Suppressor macrophage treated with lipopolysaccharide for 1 hour (primary cell): ENCODE results near the gene TLE1.

Experiments
- DNase-seq, 3 donors: peaks; one replicate each; pipeline ENCODE4 v3.0.0-alpha.2; 2020 to 2022

Gene TLE1

DNA sequence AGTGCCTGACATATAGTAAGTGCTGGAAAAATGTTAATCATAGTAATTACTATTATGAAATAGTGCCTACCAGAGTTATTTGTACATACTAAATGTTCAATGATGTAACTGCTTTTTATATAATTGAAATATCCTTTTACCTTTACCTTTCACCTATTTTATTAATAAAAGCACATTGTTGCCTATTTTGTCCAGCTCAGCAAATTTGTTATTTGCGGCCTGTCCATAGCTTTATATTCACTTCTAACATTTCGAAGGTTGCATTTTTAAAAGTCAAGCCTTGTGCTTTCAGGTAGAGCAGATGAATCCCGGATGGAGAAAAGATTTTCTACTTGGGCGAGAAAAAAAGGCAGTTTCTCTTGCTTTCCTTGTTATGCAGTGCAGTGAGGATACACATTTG, 119.3 kb downstream of the TLE1 start:
- DNase-seq = no peak

- DNase-seq = no peak
Measured at GRCh38 chr9:81566074-81566698, 123.2 kb downstream of the TLE1 start.

DNA sequence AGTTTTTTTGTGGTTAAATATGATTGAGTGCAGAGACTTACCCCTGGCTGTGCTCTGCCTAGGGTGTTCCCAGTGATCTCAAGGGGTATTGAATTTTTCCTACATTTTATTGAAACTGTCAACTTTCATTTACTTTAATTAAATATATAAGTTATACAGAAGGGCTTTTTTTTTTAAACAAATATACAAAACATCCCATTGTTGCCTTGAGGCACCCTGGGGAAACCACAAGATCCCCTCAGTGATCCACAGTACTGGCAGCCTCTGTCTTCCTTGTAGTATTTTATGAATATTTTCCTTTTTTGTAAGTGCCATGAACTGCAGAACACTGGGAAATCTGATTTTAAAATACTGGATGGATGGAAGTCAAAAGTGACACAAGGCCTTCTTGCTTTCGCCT, 123.7 kb downstream of the TLE1 start:
- DNase-seq = no peak

- no peak for DNase-seq
Measured at GRCh38 chr9:81565144-81565543, 124.2 kb downstream of the TLE1 start.

DNA sequence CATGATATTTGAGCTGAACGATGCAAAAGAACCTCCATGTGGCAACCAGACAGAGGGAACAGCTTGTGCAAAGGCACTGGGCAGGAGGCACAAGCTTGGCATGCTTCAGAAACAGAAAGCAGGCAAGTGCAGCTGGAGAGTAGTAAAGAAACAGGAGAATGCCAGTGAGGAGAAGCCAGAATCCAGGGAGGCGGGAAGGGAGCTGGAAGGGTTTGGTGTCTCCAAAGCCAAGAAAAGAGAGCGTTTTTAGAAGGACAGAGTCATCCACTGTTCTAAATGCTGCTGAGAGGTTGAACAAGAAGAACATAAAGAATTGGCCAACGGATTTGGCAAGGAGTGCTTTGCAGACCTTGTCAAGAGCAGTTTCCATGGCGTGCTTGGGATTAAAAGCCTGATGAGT, 124.7 kb downstream of the TLE1 start:
- no peak for DNase-seq

GRCh38 chr9:81563739-81564138, 125.6 kb downstream of the TLE1 start:
- no peak for DNase-seq

DNA sequence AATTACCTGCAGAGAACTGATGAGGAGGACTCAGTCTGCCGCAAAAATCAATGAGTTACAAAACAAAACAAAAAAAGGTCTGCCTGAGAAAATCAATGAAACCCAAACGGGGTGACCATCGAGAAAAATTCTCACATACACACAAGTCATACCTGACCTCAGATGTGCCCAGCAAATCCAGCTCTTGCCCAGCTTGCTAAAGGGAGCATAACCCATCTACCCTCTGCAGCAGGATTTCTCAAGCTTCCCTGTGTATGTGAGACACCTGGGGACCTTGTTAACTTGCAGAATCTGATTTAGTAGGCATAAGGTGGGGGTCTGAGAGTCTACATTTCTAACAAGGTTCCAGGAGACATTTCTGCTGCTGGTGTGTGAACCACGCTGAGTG, 126.3 kb downstream of the TLE1 start:
- DNase-seq = no peak

- DNase-seq = peak; percentile 25 to 44 (median 37)
Measured at GRCh38 chr9:81562231-81563019, 126.9 kb downstream of the TLE1 start.

- DNase-seq = peak; percentile 30 to 43 (median 34)
Measured at GRCh38 chr9:81560851-81561732, 128.3 kb downstream of the TLE1 start.

- DNase-seq = no peak
Measured at GRCh38 chr9:81559709-81560108, 129.6 kb downstream of the TLE1 start.

DNA sequence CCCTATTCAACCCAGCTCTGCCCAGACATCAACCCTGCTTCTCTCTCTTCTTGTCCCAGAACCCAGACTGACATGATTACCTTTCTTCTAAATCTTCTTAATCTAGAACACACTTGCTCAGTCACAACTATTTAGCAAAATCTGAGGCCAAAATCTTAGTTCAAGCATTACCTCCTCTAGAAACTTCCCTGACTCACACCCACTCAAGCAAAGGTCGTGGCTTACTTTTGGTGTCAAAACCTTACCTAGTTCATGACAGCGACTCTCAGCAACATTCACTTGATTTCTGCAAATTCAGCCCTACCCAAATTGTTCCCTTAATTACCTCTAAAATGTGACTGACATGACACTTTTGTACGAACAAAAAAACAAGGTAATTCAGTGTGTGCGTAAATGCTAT, 130.2 kb downstream of the TLE1 start:
- DNase-seq = no peak

- DNase-seq = no peak
Measured at GRCh38 chr9:81558091-81558830, 131.1 kb downstream of the TLE1 start.

DNA sequence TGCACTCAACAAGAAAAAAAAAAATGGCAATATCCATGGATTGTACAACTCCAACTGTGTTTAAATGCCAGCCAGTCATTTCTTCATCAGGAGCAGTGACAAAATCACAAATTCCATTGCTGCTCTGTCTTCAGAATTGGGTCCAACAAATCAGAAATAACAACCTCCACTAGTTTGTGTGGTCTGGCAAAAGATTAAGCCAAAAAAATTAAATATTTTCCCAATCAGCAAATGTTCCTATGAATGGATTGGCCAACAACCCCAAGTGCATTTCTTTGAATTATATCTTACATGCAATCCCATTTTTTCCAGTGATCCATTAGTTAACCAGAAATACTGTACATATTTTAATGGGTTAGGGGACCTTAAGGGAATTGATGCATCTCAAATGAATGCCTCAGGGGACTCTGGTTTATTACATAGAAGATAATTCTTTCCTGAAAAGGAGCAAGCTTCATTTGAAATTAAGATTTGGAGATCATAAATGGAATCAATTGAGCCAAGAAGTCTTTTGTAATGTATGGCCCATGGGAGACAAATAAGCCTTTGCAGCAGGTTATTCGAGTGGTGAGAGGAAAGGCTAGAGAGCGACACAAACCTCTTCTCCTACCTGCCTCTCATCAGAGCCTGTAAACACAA, 131.8 kb downstream of the TLE1 start:
- DNase-seq = no peak

- DNase-seq = no peak
Measured at GRCh38 chr9:81556923-81557322, 132.4 kb downstream of the TLE1 start.

DNA sequence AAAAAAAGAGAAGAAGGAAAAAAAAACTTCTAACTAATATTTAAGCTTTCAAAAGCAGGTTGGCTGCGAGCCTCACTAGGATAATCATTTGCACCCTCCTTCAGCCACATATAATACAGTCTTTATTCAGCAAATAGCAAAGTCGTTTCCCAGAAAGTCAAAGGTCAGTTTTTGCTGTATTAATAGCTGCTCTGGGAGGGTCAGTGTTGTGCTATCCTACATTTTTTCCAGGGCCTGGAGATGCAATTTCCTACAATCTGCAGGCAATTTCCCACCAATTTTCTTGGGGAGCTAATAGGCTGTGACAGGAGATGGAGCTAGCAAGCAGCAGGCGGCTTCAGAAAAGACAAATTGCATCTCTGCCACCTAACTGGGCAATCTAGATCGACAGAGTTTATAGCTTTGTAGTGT, 136.8 kb downstream of the TLE1 start:
- no peak for DNase-seq

DNA sequence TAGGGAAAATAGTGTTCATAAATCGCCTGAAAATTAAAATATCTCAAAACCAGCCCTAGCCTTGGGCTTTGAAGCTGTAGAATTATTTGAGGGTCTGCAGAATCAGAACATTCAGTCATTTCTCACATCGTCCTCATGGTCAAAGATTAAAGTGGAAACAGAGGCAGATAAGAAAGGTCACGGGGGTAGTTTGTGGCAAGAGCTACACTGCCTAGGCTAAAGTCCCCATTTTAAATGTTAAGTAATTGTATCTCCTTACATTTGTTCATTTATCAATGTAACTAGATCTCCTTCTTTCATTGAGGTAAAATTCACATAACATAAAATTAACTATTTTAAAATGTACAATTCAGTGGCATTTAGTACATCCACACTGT, 139.2 kb downstream of the TLE1 start:
- no peak for DNase-seq

- no peak for DNase-seq
Measured at GRCh38 chr9:81549500-81550206, 139.7 kb downstream of the TLE1 start.

GRCh38 chr9:81548911-81549310, 140.4 kb downstream of the TLE1 start:
- no peak for DNase-seq

DNA sequence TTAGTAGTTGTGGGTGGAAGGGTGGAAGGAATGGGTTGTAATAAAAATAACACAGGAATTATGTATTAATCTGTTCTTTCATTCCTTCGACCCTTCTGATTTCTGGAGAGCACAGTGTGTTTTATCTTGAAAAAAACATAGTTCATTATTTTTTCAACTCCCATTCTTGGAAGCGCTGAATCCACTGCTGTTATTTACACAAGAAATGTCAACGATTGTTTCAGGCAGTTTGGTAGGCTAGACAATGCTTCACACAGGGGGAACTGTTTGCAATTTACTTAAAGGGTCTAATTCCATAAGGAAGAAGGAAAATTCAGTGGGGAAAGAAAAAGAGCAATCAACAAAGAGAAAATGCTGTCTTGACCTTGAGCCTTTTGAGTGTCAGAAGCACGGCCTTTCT, 142.9 kb downstream of the TLE1 start:
- no peak for DNase-seq

GRCh38 chr9:81543695-81544094, 145.7 kb downstream of the TLE1 start:
- no peak for DNase-seq

DNA sequence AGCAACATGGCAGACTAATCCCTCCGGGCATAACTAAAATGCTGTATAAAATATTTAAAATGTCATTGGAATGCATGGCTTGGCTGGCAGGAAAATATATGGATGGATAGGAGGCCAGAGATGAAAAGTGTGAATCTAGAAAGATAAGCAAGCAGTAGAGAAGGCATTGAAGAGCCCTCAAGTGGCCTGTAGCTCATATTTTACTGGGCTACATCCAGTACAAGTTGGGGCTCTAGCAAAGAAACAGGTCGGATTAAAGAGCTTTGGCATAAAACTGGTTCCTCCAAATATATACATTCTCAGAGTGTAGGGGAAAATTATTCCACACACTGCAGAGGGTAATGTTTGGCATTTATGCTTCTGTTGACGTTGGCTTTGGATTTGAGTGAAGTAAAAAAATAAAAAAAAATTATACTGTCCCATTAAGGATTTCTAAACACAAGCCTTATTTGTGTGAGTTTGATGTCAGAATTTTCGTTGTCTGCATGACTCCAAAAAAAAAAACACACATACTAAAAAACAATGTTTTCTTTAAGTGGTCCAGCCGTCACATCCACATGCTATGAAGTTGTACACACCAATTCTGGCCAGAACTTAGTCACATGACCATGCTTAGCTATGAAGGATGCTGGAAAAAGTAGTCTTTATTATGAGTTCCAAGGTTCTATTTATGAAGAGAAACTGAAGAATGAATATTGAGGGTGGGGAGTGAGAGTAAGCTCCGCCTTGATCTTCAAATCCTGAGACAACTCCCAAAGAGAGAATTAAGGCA, 147.0 kb downstream of the TLE1 start:
- DNase-seq = no peak
